Measurements from ENCODE around the gene JUNB.

The JUNB gene

DNA sequence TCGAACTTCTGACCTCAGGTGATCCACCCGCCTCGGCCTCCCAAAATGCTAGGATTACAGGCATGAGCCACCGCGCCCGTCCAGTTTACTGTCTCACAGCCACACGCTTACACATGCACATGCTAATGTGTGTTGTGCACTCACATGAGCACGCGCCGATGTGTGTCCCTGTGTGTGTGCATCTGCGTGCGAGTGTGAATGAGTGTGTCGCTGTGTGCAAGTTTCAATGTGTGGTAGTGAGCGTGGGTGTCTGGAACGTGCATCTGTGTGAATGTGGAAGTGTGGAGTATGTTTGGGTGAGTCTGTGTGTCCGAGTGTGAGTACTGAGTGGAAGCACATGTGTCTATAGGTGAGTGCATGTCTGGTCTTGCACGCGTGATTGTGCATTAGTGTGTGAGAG is 51.2 kb downstream of the JUNB start:
- DNase-seq (ENCODE audit: low read depth) = no peak

Data from non-pigmented ciliary epithelial cell (primary cell).